ENCODE data around the gene KHDC1. TPM values are rescaled to one million over a fixed set of nuclear protein-coding genes. Genes with fewer than 3 reads are reported as not detected.
"Not testable (repeated sequence)": the region's sequence is repeated elsewhere in the genome, so short reads cannot be mapped to it uniquely, and the experiment has no call there.

The KHDC1 gene
- total RNA-seq, 1 donor from 2014 or later, result 6.7 TPM

GRCh38 chr6:73200735-73201134 is 62.3 kb downstream of the KHDC1 start:
- DNase-seq (ENCODE audit: low spot score), result no peak
- Mint-ChIP-seq H3K4me1 (ENCODE audit: low read depth) (peaks cover 2% of the 10 kb centered on the region), H3K27me3 (ENCODE audit: low read depth) (no peaks in the 10 kb centered on the region), H3K27ac (no peak overlapping the region), H3K4me3 (ENCODE audit: low read depth) (no peak overlapping the region), H3K36me3 (ENCODE audit: low read depth) (no peaks in the 10 kb centered on the region), H3K9me3 (no peaks in the 10 kb centered on the region)
- intact Hi-C loops (cut with micrococcal nuclease), result no loop called here

- no peak overlapping the region for H3K27ac Mint-ChIP-seq
- no peaks in the 10 kb centered on the region for H3K9me3 Mint-ChIP-seq
- peaks cover 2% of the 10 kb centered on the region for H3K4me1 Mint-ChIP-seq (ENCODE audit: low read depth)
- H3K4me3 Mint-ChIP-seq (ENCODE audit: low read depth), result no peak overlapping the region
- H3K27me3 Mint-ChIP-seq (ENCODE audit: low read depth), result no peaks in the 10 kb centered on the region
- H3K36me3 Mint-ChIP-seq (ENCODE audit: low read depth), result no peaks in the 10 kb centered on the region
- intact Hi-C loops (cut with micrococcal nuclease), result no loop called here
- no peak for DNase-seq (ENCODE audit: low spot score)
Observed at GRCh38 chr6:73200247-73200646, 62.7 kb downstream of the KHDC1 start.

GRCh38 chr6:73194744-73195143 is 68.3 kb downstream of the KHDC1 start:
- H3K27me3 Mint-ChIP-seq (ENCODE audit: low read depth), result no peaks in the 10 kb centered on the region
- H3K4me1 Mint-ChIP-seq (ENCODE audit: low read depth), result no peaks in the 10 kb centered on the region
- H3K36me3 Mint-ChIP-seq (ENCODE audit: low read depth), result peaks cover 7% of the 10 kb centered on the region
- intact Hi-C loops (cut with micrococcal nuclease), result no loop called here
- H3K27ac Mint-ChIP-seq, result no peak overlapping the region
- no peak overlapping the region for H3K4me3 Mint-ChIP-seq (ENCODE audit: low read depth)
- H3K9me3 Mint-ChIP-seq, result no peaks in the 10 kb centered on the region
- no peak for DNase-seq (ENCODE audit: low spot score)

GRCh38 chr6:73193302-73193701 is 69.7 kb downstream of the KHDC1 start:
- H3K36me3 Mint-ChIP-seq (ENCODE audit: low read depth); H3K27ac Mint-ChIP-seq; H3K9me3 Mint-ChIP-seq; H3K27me3 Mint-ChIP-seq (ENCODE audit: low read depth); H3K4me1 Mint-ChIP-seq (ENCODE audit: low read depth); DNase-seq (ENCODE audit: low spot score); H3K4me3 Mint-ChIP-seq (ENCODE audit: low read depth); intact Hi-C loops (cut with micrococcal nuclease): not testable (repeated sequence)

Other genes starting within 250 kb of the KHDC1 start
- gene KHDC1L, start 37.7 kb downstream of the KHDC1 start, total RNA-seq, result 0.32 TPM in 1 of 2 replicates, not detected in the other
- not detected in 2 replicates for gene DPPA5, start 91.1 kb upstream of the KHDC1 start, total RNA-seq
- gene KHDC3L, start 99.5 kb upstream of the KHDC1 start, total RNA-seq, result not detected in 2 replicates
- gene OOEP, start 106.7 kb upstream of the KHDC1 start, total RNA-seq, result 0.46 TPM in 1 of 2 replicates, not detected in the other
- gene DDX43, start 131.6 kb upstream of the KHDC1 start, total RNA-seq, result 0.28 and 0.52 TPM in 2 replicates
- gene CGAS, start 189.1 kb upstream of the KHDC1 start, total RNA-seq, result 42.7 and 46.7 TPM in 2 replicates
- 27.9 and 32.1 TPM in 2 replicates for gene MTO1, start 198.5 kb upstream of the KHDC1 start, total RNA-seq

Data from activated T-helper 2 cell treated with anti-CD3 and anti-CD28 coated beads, Interferon-gamma antibody, Interleukin-2, Interleukin-4, amounts not matched to agents 10 μg/mL and 5 μg/mL and 100 μg/mL, durations not matched to agents 14 hours and 24 hours and 36 hours (primary cell).